Activated T-cell treated with anti-CD3 and anti-CD28 coated beads, Interleukin-2, amount 50 U/mL, for 24 hours (primary cell): ENCODE data around the gene CDH4.

Source experiments
- DNase-seq: peaks from one replicate; pipeline ENCODE4 v3.0.0-alpha.2; 2020
- H3K27ac Mint-ChIP-seq: 2 replicates; pipeline ENCODE4 v1.8.0; 2020; ENCODE audit warnings: mild to moderate bottlenecking, mixed read lengths
- H3K27me3 Mint-ChIP-seq: 2 replicates; pipeline ENCODE4 v1.8.0; 2020; ENCODE audit warnings: mixed read lengths
- H3K36me3 Mint-ChIP-seq: 2 replicates; pipeline ENCODE4 v1.8.0; 2020; ENCODE audit warnings: low read depth, mixed read lengths
- H3K4me1 Mint-ChIP-seq: 2 replicates; pipeline ENCODE4 v1.8.0; 2020; ENCODE audit warnings: low read depth, mixed read lengths
- H3K4me3 Mint-ChIP-seq: 2 replicates; pipeline ENCODE4 v1.8.0; 2020; ENCODE audit warnings: mild to moderate bottlenecking, moderate library complexity, mixed read lengths
- H3K9me3 Mint-ChIP-seq: 2 replicates; pipeline ENCODE4 v1.8.0; 2020; ENCODE audit warnings: mixed read lengths

The CDH4 gene

GRCh38 chr20:61372137-61373054 is 120.3 kb downstream of the CDH4 start:
- Mint-ChIP-seq H3K9me3 (no peaks in the 10 kb centered on the region), H3K36me3 (no peaks in the 10 kb centered on the region), H3K4me3 (no peak overlapping the region), H3K4me1 (no peaks in the 10 kb centered on the region), H3K27me3 (no peaks in the 10 kb centered on the region), H3K27ac (no peak overlapping the region)
- no peak for DNase-seq

GRCh38 chr20:61373055-61373399 is 121.0 kb downstream of the CDH4 start:
- H3K36me3 Mint-ChIP-seq, result no peaks in the 10 kb centered on the region
- no peak for DNase-seq
- H3K27ac Mint-ChIP-seq, result no peak overlapping the region
- no peaks in the 10 kb centered on the region for H3K27me3 Mint-ChIP-seq
- H3K4me3 Mint-ChIP-seq, result no peak overlapping the region
- no peaks in the 10 kb centered on the region for H3K9me3 Mint-ChIP-seq
- H3K4me1 Mint-ChIP-seq, result no peaks in the 10 kb centered on the region

- no peaks in the 10 kb centered on the region for H3K4me1 Mint-ChIP-seq
- no peak for DNase-seq
- H3K27ac Mint-ChIP-seq, result no peak overlapping the region
- H3K4me3 Mint-ChIP-seq, result no peak overlapping the region
- no peaks in the 10 kb centered on the region for H3K27me3 Mint-ChIP-seq
- no peaks in the 10 kb centered on the region for H3K36me3 Mint-ChIP-seq
- H3K9me3 Mint-ChIP-seq, result no peaks in the 10 kb centered on the region
These were observed 122.0 kb downstream of the CDH4 start for GRCh38 chr20:61373956-61374545.

GRCh38 chr20:61376541-61377240 is 124.6 kb downstream of the CDH4 start:
- no peaks in the 10 kb centered on the region for H3K4me1 Mint-ChIP-seq
- H3K27me3 Mint-ChIP-seq, result no peaks in the 10 kb centered on the region
- H3K36me3 Mint-ChIP-seq, result no peaks in the 10 kb centered on the region
- no peak overlapping the region for H3K4me3 Mint-ChIP-seq
- H3K27ac Mint-ChIP-seq, result no peak overlapping the region
- peaks cover 6% of the 10 kb centered on the region for H3K9me3 Mint-ChIP-seq
- no peak for DNase-seq

GRCh38 chr20:61378694-61379355 is 126.8 kb downstream of the CDH4 start:
- peaks cover 6% of the 10 kb centered on the region for H3K9me3 Mint-ChIP-seq
- no peak overlapping the region for H3K4me3 Mint-ChIP-seq
- H3K27me3 Mint-ChIP-seq, result no peaks in the 10 kb centered on the region
- H3K36me3 Mint-ChIP-seq, result no peaks in the 10 kb centered on the region
- H3K27ac Mint-ChIP-seq, result no peak overlapping the region
- DNase-seq, result no peak
- H3K4me1 Mint-ChIP-seq, result no peaks in the 10 kb centered on the region

GRCh38 chr20:61379898-61380544 is 128.0 kb downstream of the CDH4 start:
- no peak for DNase-seq
- no peak overlapping the region for H3K4me3 Mint-ChIP-seq
- H3K9me3 Mint-ChIP-seq, result peaks cover 6% of the 10 kb centered on the region
- no peaks in the 10 kb centered on the region for H3K4me1 Mint-ChIP-seq
- no peaks in the 10 kb centered on the region for H3K36me3 Mint-ChIP-seq
- H3K27me3 Mint-ChIP-seq, result no peaks in the 10 kb centered on the region
- no peak overlapping the region for H3K27ac Mint-ChIP-seq

- Mint-ChIP-seq H3K27ac (no peak overlapping the region), H3K36me3 (no peaks in the 10 kb centered on the region), H3K4me3 (no peak overlapping the region), H3K9me3 (peaks cover 6% of the 10 kb centered on the region), H3K4me1 (no peaks in the 10 kb centered on the region), H3K27me3 (no peaks in the 10 kb centered on the region)
- DNase-seq, result no peak
These were observed 128.5 kb downstream of the CDH4 start for GRCh38 chr20:61380545-61380915.

GRCh38 chr20:61382194-61382593 is 130.1 kb downstream of the CDH4 start:
- DNase-seq, result no peak
- Mint-ChIP-seq H3K9me3 (peaks cover 6% of the 10 kb centered on the region), H3K4me3 (no peak overlapping the region), H3K4me1 (no peaks in the 10 kb centered on the region), H3K36me3 (no peaks in the 10 kb centered on the region), H3K27ac (no peak overlapping the region), H3K27me3 (peaks cover 3% of the 10 kb centered on the region)

GRCh38 chr20:61385296-61385695 is 133.2 kb downstream of the CDH4 start:
- peaks cover 10% of the 10 kb centered on the region for H3K27me3 Mint-ChIP-seq
- no peak overlapping the region for H3K27ac Mint-ChIP-seq
- no peaks in the 10 kb centered on the region for H3K4me1 Mint-ChIP-seq
- peaks cover 6% of the 10 kb centered on the region for H3K9me3 Mint-ChIP-seq
- no peak for DNase-seq
- H3K36me3 Mint-ChIP-seq, result no peaks in the 10 kb centered on the region
- no peak overlapping the region for H3K4me3 Mint-ChIP-seq

- H3K27me3 Mint-ChIP-seq, result peaks cover 10% of the 10 kb centered on the region
- no peak overlapping the region for H3K27ac Mint-ChIP-seq
- peaks cover 6% of the 10 kb centered on the region for H3K9me3 Mint-ChIP-seq
- H3K36me3 Mint-ChIP-seq, result no peaks in the 10 kb centered on the region
- H3K4me1 Mint-ChIP-seq, result no peaks in the 10 kb centered on the region
- H3K4me3 Mint-ChIP-seq, result no peak overlapping the region
- DNase-seq, result no peak
These were observed 133.7 kb downstream of the CDH4 start for GRCh38 chr20:61385731-61386130.

GRCh38 chr20:61387204-61387953 is 135.3 kb downstream of the CDH4 start:
- DNase-seq, result no peak
- H3K27ac Mint-ChIP-seq, result no peak overlapping the region

GRCh38 chr20:61387954-61388348 is 135.9 kb downstream of the CDH4 start:
- no peaks in the 10 kb centered on the region for H3K9me3 Mint-ChIP-seq
- H3K36me3 Mint-ChIP-seq, result no peaks in the 10 kb centered on the region
- H3K4me3 Mint-ChIP-seq, result no peak overlapping the region
- DNase-seq, result no peak
- H3K27ac Mint-ChIP-seq, result no peak overlapping the region
- peaks cover 10% of the 10 kb centered on the region for H3K27me3 Mint-ChIP-seq
- no peaks in the 10 kb centered on the region for H3K4me1 Mint-ChIP-seq

More at GRCh38 chr20:61387204-61387953, 135.3 kb downstream of the CDH4 start:
- no peaks in the 10 kb centered on the region for H3K36me3 Mint-ChIP-seq
- peaks cover 10% of the 10 kb centered on the region for H3K27me3 Mint-ChIP-seq
- H3K4me3 Mint-ChIP-seq, result no peak overlapping the region
- H3K9me3 Mint-ChIP-seq, result no peaks in the 10 kb centered on the region
- no peaks in the 10 kb centered on the region for H3K4me1 Mint-ChIP-seq

GRCh38 chr20:61389077-61389476 is 137.0 kb downstream of the CDH4 start:
- Mint-ChIP-seq H3K27me3 (peaks cover 10% of the 10 kb centered on the region), H3K9me3 (no peaks in the 10 kb centered on the region), H3K27ac (no peak overlapping the region), H3K4me1 (no peaks in the 10 kb centered on the region), H3K36me3 (no peaks in the 10 kb centered on the region), H3K4me3 (no peak overlapping the region)
- no peak for DNase-seq

- Mint-ChIP-seq H3K36me3 (no peaks in the 10 kb centered on the region), H3K9me3 (no peaks in the 10 kb centered on the region), H3K27ac (no peak overlapping the region), H3K27me3 (peaks cover 10% of the 10 kb centered on the region), H3K4me1 (no peaks in the 10 kb centered on the region), H3K4me3 (no peak overlapping the region)
- DNase-seq, result no peak
These were observed 139.1 kb downstream of the CDH4 start for GRCh38 chr20:61391185-61391584.
